Activated CD4-positive, alpha-beta memory T cell treated with anti-CD3 and anti-CD28 coated beads, Interleukin-2, amount 10 ng/mL, durations not matched to agents 7 days and 5 days (primary cell): ENCODE data around the gene VSTM2B. TPM values are rescaled to one million over a fixed set of nuclear protein-coding genes. Genes with fewer than 3 reads are reported as not detected.

Source experiments
- CTCF ChIA-PET: fragments of 350-600 bp; sonication (Branson Sonifier 250); formaldehyde crosslinking; loops from one replicate; lab custom pipeline; 2021; ENCODE audit warnings: antibody characterized with exemption, inconsistent platforms; lab: Charles Lee
- POLR2A ChIA-PET: fragments of 350-600 bp; sonication (Branson Sonifier 250); formaldehyde crosslinking; loops from one replicate; lab custom pipeline; 2021; ENCODE audit warnings: antibody characterized with exemption; lab: Charles Lee
- DNase-seq: peaks from one replicate; pipeline ENCODE4 v3.0.0-alpha.2; 2020
- H3K27ac Mint-ChIP-seq: one replicate; pipeline ENCODE4 v1.8.0; 2021; ENCODE audit warnings: mild to moderate bottlenecking, mixed read lengths
- H3K27me3 Mint-ChIP-seq: one replicate; pipeline ENCODE4 v1.8.0; 2021; ENCODE audit warnings: mixed read lengths
- H3K36me3 Mint-ChIP-seq: one replicate; pipeline ENCODE4 v1.8.0; 2021; ENCODE audit warnings: low read depth, mixed read lengths
- H3K4me1 Mint-ChIP-seq: one replicate; pipeline ENCODE4 v1.8.0; 2021; ENCODE audit warnings: mixed read lengths
- H3K4me3 Mint-ChIP-seq: one replicate; pipeline ENCODE4 v1.8.0; 2021; ENCODE audit warnings: mild to moderate bottlenecking, mixed read lengths
- H3K9me3 Mint-ChIP-seq: one replicate; pipeline ENCODE4 v1.8.0; 2021; ENCODE audit warnings: mixed read lengths
- total RNA-seq, 2 experiments: library from RNA; stranded (reverse); gene quantifications; one replicate each; pipeline ENCODE4 v1.2.3, GENCODE V29; 2021

VSTM2B gene
- total RNA-seq, 2 experiments from 2014 or later = not detected

- ChIA-PET POLR2A (no interaction called here), CTCF (no interaction called here)
- no peak for DNase-seq
- Mint-ChIP-seq H3K9me3 (no peaks in the 10 kb centered on the region), H3K27me3 (no peaks in the 10 kb centered on the region), H3K27ac (no peak overlapping the region), H3K4me1 (no peaks in the 10 kb centered on the region), H3K4me3 (no peak overlapping the region), H3K36me3 (no peaks in the 10 kb centered on the region)
These were observed 23.8 kb upstream of the VSTM2B start for GRCh38 chr19:29501816-29502580.

GRCh38 chr19:29502581-29502850 is 23.3 kb upstream of the VSTM2B start:
- POLR2A ChIA-PET = no interaction called here
- DNase-seq = no peak
- CTCF ChIA-PET = no interaction called here
- no peak overlapping the region for H3K4me3 Mint-ChIP-seq
- no peaks in the 10 kb centered on the region for H3K9me3 Mint-ChIP-seq
- no peak overlapping the region for H3K27ac Mint-ChIP-seq
- no peaks in the 10 kb centered on the region for H3K27me3 Mint-ChIP-seq
- no peaks in the 10 kb centered on the region for H3K36me3 Mint-ChIP-seq
- H3K4me1 Mint-ChIP-seq = no peaks in the 10 kb centered on the region

DNA sequence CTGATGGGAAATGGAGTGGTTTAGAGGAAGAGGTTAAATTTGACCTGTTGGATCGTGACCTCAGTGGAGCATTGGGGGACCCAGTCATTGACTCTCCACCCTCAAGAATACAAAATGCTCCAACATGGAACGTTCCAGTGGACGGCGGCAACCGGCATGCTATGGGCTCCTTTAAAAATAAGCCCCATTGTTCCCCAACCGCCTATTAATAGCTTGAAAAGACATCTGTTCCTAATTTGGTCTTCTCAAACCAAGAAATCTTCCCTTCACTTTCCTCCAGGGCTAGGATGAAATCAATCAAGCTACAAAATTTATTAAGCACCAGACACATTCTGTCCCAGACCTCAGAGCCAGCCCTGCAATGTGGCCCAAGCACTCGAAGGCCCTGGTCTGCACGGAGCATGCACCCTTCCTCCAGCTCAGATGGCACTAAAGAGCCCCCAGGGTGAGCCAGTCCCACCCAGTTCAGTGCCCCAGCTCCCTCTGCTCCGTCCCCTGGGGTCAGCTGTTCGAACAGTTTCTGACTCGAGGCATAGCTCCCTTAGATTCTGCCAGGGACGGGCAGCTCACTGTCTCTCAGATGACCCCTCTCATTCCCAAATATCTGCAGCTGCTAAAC is 22.5 kb upstream of the VSTM2B start:
- no peak for DNase-seq
- Mint-ChIP-seq H3K9me3 (no peaks in the 10 kb centered on the region), H3K27me3 (no peaks in the 10 kb centered on the region), H3K4me3 (no peak overlapping the region), H3K27ac (no peak overlapping the region), H3K4me1 (no peaks in the 10 kb centered on the region), H3K36me3 (no peaks in the 10 kb centered on the region)
- CTCF ChIA-PET = no interaction called here
- POLR2A ChIA-PET = no interaction called here

DNA sequence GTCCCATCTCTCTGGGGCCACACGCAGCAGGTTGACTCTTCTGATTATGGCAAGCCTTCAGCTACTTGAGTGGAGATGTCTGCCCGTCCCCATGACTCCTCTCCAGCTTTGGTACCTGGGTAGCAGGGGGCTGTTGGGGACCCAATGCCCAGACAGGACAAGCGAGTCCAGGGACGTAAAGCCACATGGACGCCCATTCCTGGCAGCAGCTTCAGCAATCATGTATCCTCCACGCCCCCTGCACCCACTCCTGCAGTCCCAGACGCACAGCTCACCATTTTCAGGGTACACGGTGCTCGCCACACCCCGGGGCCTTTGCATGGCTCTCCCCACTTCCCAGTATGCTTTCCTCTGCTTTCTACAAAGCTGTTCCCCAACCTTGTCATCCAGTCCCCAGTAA is 22.0 kb upstream of the VSTM2B start:
- POLR2A ChIA-PET = no interaction called here
- Mint-ChIP-seq H3K9me3 (no peaks in the 10 kb centered on the region), H3K36me3 (no peaks in the 10 kb centered on the region)

DNA sequence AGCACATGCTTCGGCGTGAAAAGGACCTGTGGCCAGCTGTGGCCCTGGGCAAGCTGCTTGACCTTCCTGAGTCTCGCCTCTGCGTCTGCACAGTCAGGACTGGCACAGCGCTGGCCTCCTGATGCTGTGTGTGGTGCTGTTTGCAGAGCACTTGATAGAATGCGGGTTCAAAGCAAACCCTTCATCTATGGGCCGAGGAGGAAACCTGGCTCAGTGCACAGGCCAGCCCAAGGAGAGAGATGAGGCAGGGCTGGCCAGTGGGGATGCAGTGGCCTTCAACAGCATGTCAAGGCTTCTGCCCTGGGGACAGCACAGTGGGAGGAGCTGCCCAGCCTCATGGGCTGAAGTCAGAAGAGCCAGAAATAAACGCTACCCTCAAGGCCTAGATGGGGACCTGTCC is 21.3 kb upstream of the VSTM2B start:
- DNase-seq = no peak
- CTCF ChIA-PET = no interaction called here
- Mint-ChIP-seq H3K27me3 (no peaks in the 10 kb centered on the region), H3K27ac (no peak overlapping the region), H3K4me1 (no peaks in the 10 kb centered on the region), H3K9me3 (no peaks in the 10 kb centered on the region), H3K4me3 (no peak overlapping the region), H3K36me3 (no peaks in the 10 kb centered on the region)
- POLR2A ChIA-PET = no interaction called here

More for the DNA sequence above, 22.0 kb upstream of the VSTM2B start:
- no peaks in the 10 kb centered on the region for H3K4me1 Mint-ChIP-seq
- no peak overlapping the region for H3K4me3 Mint-ChIP-seq
- no peak for DNase-seq
- CTCF ChIA-PET = no interaction called here
- H3K27me3 Mint-ChIP-seq = no peaks in the 10 kb centered on the region
- no peak overlapping the region for H3K27ac Mint-ChIP-seq

DNA sequence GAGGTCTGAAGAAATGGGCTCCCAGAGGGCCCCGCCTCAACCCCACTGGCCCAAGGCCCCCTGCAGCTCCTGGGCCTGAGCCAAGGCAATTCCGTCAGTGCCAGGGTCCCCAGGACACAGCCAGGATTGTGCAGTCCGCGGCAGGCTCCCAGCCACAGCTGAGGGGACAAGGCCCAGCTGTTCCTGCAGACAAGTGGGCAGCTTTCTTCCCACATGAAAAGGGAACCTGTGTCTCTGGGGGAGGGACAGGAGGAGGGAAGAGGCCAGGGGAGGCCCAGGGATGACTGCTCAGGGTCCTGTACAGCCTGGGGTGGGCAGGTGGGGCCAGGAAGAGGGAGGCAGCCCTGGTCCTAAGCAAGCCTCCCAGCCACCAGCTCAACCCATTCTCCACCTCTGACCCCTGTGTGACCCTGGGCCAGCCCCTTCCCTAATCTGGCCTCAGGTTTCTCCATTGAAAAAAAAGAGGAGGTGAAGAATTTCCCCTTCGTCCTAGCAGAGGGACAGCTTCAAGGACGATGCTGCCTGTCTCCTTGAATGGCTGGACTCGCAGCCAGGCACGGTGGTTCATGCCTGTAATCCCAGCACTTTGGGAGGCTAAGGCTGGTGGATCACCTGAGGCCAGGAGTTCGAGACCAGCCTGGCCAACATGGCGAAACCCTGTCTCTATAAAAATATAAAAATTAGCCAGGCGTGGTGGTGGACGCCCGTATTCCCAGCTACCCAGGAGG is 20.5 kb upstream of the VSTM2B start:
- Mint-ChIP-seq H3K4me3 (no peak overlapping the region), H3K9me3 (no peaks in the 10 kb centered on the region), H3K4me1 (no peaks in the 10 kb centered on the region), H3K27ac (no peak overlapping the region), H3K27me3 (no peaks in the 10 kb centered on the region), H3K36me3 (no peaks in the 10 kb centered on the region)
- ChIA-PET CTCF (no interaction called here), POLR2A (no interaction called here)
- no peak for DNase-seq

DNA sequence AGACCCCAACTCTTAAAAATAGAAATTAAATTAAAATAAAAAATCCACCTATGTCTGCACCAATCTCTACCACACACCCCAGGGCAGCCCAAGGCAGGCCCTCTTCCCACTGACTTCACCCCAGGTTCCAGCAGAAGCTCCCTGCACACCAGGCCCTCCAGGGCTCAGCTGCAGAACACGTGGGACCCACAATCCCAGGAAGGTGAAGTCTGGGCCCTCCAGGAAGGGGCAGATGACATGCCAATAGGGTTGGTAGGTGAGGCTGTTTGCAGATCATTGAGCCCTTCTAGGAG is 19.2 kb upstream of the VSTM2B start:
- no peak overlapping the region for H3K4me3 Mint-ChIP-seq
- H3K4me1 Mint-ChIP-seq = no peaks in the 10 kb centered on the region
- no peaks in the 10 kb centered on the region for H3K27me3 Mint-ChIP-seq
- ChIA-PET POLR2A (no interaction called here), CTCF (no interaction called here)
- no peaks in the 10 kb centered on the region for H3K9me3 Mint-ChIP-seq
- H3K27ac Mint-ChIP-seq = no peak overlapping the region
- DNase-seq = no peak
- no peaks in the 10 kb centered on the region for H3K36me3 Mint-ChIP-seq

DNA sequence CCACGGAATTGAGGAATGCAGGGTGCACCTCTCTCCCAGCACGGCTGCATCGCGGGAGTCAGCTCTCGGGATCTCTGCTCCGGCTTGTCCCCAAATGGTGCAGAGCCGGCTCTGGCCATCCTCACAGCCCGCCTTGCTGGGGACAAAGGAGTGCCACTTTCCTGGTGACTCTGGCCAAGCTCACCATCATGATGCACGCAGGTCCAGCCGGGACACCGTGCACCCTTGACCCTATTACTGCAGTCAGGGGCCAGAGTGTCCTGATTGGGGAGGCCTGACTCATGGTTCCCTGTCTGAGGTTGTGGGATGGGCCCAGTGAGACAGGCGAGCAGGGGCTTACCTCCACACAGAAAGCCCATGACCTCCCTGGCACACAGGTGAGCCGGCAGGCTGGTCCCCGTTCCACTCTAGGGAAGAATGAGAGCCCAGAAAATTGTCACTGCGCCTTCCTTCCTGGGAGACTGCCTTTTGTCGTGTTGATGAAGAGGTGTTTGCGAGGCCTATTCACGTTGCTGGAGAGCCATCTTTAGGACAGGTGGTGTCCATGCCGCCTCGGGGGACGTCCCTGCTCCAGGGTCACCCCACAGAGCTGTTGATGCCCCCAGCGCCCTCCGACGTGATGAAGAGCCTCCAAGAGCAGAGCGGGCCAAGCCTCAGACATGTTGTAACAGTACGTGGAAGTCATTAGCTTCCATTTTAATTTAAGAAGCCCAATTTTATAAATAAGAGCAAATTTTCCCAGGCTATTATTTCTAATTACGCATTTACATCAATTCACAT is 18.5 kb upstream of the VSTM2B start:
- ChIA-PET POLR2A (no interaction called here), CTCF (interaction anchor here (0.5 kb wide), 1 partner anchor 62 kb away, joined by 3 read pairs; no protein-coding TSS in a partner anchor)
- Mint-ChIP-seq H3K9me3 (no peaks in the 10 kb centered on the region), H3K27ac (no peak overlapping the region), H3K4me1 (no peaks in the 10 kb centered on the region), H3K27me3 (no peaks in the 10 kb centered on the region), H3K4me3 (no peak overlapping the region), H3K36me3 (no peaks in the 10 kb centered on the region)
- DNase-seq = no peak

GRCh38 chr19:29508181-29508580 is 17.6 kb upstream of the VSTM2B start:
- Mint-ChIP-seq H3K9me3 (no peaks in the 10 kb centered on the region), H3K4me1 (no peaks in the 10 kb centered on the region), H3K27ac (no peak overlapping the region), H3K27me3 (no peaks in the 10 kb centered on the region), H3K36me3 (no peaks in the 10 kb centered on the region), H3K4me3 (no peak overlapping the region)
- POLR2A ChIA-PET = no interaction called here
- CTCF ChIA-PET = no interaction called here
- DNase-seq = no peak

DNA sequence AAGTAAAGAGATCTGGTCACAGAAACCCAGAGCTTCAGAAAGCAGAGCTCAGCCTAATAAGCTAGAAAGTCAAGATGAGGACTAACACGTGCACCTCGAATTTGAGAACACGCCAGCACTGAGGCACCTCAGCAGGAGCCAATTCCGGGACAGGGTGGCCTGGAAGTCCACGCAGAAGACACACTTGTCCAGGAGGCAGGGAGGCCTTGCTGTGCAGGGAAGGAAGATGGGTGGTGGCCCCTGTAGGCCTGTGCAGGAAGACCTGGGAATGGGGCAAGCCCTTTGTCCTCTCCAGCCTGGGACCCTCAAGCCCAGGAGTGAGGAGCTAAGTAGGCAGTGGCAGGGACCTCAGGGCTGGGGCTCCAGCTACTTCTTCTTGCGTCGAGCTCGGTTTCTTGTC is 16.3 kb upstream of the VSTM2B start:
- Mint-ChIP-seq H3K9me3 (no peaks in the 10 kb centered on the region), H3K27me3 (no peaks in the 10 kb centered on the region), H3K4me1 (no peaks in the 10 kb centered on the region), H3K4me3 (no peak overlapping the region), H3K27ac (no peak overlapping the region), H3K36me3 (no peaks in the 10 kb centered on the region)
- DNase-seq = no peak
- CTCF ChIA-PET = no interaction called here
- POLR2A ChIA-PET = no interaction called here

- H3K36me3 Mint-ChIP-seq = no peaks in the 10 kb centered on the region
- CTCF ChIA-PET = no interaction called here
- POLR2A ChIA-PET = no interaction called here
- H3K4me1 Mint-ChIP-seq = no peaks in the 10 kb centered on the region
- H3K4me3 Mint-ChIP-seq = no peak overlapping the region
- no peak overlapping the region for H3K27ac Mint-ChIP-seq
- no peak for DNase-seq
- no peaks in the 10 kb centered on the region for H3K9me3 Mint-ChIP-seq
- H3K27me3 Mint-ChIP-seq = no peaks in the 10 kb centered on the region
These were observed 15.0 kb upstream of the VSTM2B start for GRCh38 chr19:29510701-29511265.

DNA sequence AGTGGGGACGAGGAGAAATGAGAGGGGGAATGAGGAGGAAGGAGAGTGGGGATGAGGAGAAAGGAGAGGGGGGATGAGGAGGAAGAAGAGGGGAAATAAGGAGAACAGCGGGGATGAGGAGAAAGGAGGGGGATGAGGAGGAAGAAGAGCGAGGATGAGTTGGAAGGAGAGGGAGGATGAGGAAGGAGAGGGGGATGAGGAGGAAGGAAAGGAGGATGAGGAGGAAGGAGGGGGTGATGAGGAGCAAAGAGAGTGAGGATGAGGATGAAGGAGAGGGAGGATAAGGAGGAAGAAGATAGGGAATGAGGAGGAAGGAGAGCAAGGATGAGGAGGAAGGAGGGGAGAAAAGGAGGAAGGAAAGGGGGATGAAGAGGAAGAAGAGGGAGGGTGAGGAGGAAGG is 14.0 kb upstream of the VSTM2B start:
- no peaks in the 10 kb centered on the region for H3K4me1 Mint-ChIP-seq
- no peaks in the 10 kb centered on the region for H3K36me3 Mint-ChIP-seq
- H3K9me3 Mint-ChIP-seq = no peaks in the 10 kb centered on the region
- H3K4me3 Mint-ChIP-seq = no peak overlapping the region
- DNase-seq = no peak
- CTCF ChIA-PET = no interaction called here
- POLR2A ChIA-PET = no interaction called here
- no peaks in the 10 kb centered on the region for H3K27me3 Mint-ChIP-seq
- H3K27ac Mint-ChIP-seq = no peak overlapping the region

GRCh38 chr19:29512748-29513147 is 13.0 kb upstream of the VSTM2B start:
- no peaks in the 10 kb centered on the region for H3K27me3 Mint-ChIP-seq
- no peaks in the 10 kb centered on the region for H3K36me3 Mint-ChIP-seq
- ChIA-PET CTCF (no interaction called here), POLR2A (no interaction called here)
- DNase-seq = no peak
- no peak overlapping the region for H3K4me3 Mint-ChIP-seq
- no peaks in the 10 kb centered on the region for H3K4me1 Mint-ChIP-seq
- no peaks in the 10 kb centered on the region for H3K9me3 Mint-ChIP-seq
- H3K27ac Mint-ChIP-seq = no peak overlapping the region
